ENCODE measurements around the gene TEX53. TPM values are rescaled to one million over a fixed set of nuclear protein-coding genes. Genes with fewer than 3 reads are reported as not detected.

The TEX53 gene
- total RNA-seq, 1 experiment from 2014 or later = not detected

DNA sequence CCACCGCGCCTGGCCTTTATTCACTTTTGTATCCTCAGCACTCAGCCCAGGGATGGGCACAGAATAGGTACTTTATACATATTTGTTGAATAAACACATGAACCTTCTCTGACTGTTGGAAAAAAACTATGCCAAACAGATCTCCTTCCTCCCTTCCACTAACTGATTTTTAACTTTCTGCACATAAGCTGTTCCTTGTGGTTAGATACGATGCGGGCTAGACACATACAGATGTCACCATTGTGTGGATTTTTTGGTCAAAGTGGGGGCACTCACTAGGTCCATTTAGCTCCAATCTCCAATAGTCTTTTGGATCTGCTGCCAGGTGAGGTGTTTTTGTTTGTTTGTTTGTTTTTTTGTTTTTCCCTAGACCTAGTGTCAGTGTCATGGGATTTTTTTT, 19.3 kb upstream of the TEX53 start:
- H3K9me3 Mint-ChIP-seq (ENCODE audit: unreplicated experiment) = no peaks in the 10 kb centered on the region
- intact Hi-C loops (cut with micrococcal nuclease; ENCODE audit: unreplicated experiment) = no loop called here
- H3K27ac Mint-ChIP-seq (ENCODE audit: unreplicated experiment) = no peak overlapping the region
- DNase-seq = no peak
- Histone ChIP-seq H3K9me3 (no peaks in the 10 kb centered on the region), H3K4me3 (ENCODE audit: low read depth, low read length) (no peak overlapping the region), H3K27me3 (replicated peaks; ENCODE audit: control insufficient read depth, insufficient read depth, low read length) (no peaks in the 10 kb centered on the region), H3K4me1 (no peaks in the 10 kb centered on the region; the same call in 1 of the 2 replicates), H3K36me3 (ENCODE audit: control insufficient read depth, insufficient read depth, low read length) (no peaks in the 10 kb centered on the region)
- POLR2A ChIA-PET = no interaction called here
- TF ChIP-seq, protein P1, sequence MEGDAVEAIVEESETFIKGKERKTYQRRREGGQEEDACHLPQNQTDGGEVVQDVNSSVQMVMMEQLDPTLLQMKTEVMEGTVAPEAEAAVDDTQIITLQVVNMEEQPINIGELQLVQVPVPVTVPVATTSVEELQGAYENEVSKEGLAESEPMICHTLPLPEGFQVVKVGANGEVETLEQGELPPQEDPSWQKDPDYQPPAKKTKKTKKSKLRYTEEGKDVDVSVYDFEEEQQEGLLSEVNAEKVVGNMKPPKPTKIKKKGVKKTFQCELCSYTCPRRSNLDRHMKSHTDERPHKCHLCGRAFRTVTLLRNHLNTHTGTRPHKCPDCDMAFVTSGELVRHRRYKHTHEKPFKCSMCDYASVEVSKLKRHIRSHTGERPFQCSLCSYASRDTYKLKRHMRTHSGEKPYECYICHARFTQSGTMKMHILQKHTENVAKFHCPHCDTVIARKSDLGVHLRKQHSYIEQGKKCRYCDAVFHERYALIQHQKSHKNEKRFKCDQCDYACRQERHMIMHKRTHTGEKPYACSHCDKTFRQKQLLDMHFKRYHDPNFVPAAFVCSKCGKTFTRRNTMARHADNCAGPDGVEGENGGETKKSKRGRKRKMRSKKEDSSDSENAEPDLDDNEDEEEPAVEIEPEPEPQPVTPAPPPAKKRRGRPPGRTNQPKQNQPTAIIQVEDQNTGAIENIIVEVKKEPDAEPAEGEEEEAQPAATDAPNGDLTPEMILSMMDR (IDR thresholded peaks at IDR 0.05; ENCODE audit: insufficient read depth in 1 of 2, low read depth in 1 of 2, low read length in 1 of 2, severe bottlenecking in 1 of 2, unreplicated experiment in 1 of 2) = no peak
- CTCF ChIA-PET = no interaction called here
- H3K27me3 Mint-ChIP-seq (ENCODE audit: insufficient read depth, unreplicated experiment) = peaks cover 9% of the 10 kb centered on the region
- peaks cover 15% of the 10 kb centered on the region for H3K4me1 Mint-ChIP-seq (ENCODE audit: low read depth, unreplicated experiment)
- H3K36me3 Mint-ChIP-seq (ENCODE audit: insufficient read depth, unreplicated experiment) = no peaks in the 10 kb centered on the region
- BruUV-seq (replicated peaks) = no TSS peak
- no peak overlapping the region for H3K4me3 Mint-ChIP-seq (ENCODE audit: unreplicated experiment)

DNA sequence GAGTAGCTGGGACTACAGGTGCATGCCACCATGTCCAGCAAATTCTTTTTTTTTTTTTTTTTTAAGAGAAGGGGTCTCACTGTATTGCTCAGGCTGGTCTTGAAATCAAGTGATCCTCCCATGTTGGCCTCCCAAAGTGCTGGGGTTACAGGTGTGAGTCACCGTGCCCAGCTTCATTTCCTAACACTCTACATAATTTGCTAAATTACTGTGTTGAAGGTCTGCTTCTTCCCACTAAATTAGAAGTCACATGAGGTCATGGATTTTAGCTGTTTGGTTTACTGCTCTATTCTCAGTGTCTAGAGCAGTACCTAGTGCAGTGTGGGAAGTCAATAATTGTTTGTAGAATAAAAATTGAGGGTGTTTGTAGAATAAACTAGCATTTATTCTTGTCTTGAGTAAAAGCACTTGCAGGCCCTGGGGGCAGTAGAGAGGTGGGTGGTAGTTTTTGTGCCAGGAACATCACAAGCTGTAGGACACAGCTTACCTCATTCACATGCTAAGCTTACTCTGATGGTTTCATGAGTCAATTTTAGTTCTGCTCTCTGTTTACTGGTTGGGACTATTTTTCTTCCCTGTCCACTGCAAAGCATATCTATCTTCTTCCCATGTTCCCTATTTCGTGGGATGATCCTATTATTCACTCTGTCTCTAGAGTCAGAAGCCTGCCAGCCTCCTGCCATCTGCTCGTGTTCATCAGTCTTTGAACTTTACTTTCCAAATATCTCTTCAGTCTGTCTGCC, 17.4 kb upstream of the TEX53 start:
- POLR2A ChIA-PET = no interaction called here
- H3K27ac Mint-ChIP-seq (ENCODE audit: unreplicated experiment) = no peak overlapping the region
- no peak overlapping the region for H3K4me3 Mint-ChIP-seq (ENCODE audit: unreplicated experiment)

DNA sequence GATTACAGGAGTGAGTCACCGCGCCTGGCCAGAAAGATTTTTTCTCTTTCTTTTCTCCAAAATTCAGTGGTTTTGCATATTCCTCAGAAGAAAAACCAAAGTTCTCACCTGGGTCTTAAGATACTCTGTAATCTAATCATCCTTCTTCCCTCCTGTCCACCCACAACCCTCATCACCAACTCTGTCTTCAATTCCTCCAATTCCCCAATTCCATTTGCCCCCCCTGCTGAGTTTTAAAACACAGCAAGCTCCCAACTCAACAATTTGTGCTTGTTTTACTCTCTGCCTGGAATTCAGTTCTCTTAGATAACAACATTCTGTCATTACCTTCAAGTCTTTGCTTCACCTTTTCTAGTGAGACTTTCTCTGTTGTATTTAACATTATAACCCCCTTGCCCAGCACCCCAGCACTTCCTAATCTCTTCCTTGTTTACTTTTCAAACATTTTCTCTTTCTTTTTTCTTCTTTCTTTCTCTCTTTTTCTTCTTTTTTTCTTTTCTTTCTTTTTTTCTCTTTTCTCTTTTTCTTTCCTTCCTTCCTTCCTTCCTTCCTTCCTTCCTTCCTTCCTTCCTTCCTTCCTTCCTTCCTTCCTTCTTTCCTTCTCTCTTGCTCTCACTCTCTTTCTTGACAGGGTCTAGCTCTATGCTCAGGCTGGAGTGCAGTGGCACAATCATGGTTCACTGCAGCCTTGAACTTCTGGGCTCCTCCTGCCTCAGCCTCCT, 16.6 kb upstream of the TEX53 start:
- Mint-ChIP-seq H3K36me3 (ENCODE audit: insufficient read depth, unreplicated experiment) (no peaks in the 10 kb centered on the region), H3K4me3 (ENCODE audit: unreplicated experiment) (no peak overlapping the region), H3K27ac (ENCODE audit: unreplicated experiment) (no peak overlapping the region), H3K9me3 (ENCODE audit: unreplicated experiment) (no peaks in the 10 kb centered on the region), H3K27me3 (ENCODE audit: insufficient read depth, unreplicated experiment) (peaks cover 9% of the 10 kb centered on the region), H3K4me1 (ENCODE audit: low read depth, unreplicated experiment) (peaks cover 9% of the 10 kb centered on the region)
- ChIA-PET CTCF (no interaction called here), POLR2A (no interaction called here)
- Histone ChIP-seq H3K9me3 (no peaks in the 10 kb centered on the region), H3K27me3 (replicated peaks; ENCODE audit: control insufficient read depth, insufficient read depth, low read length) (no peaks in the 10 kb centered on the region), H3K36me3 (ENCODE audit: control insufficient read depth, insufficient read depth, low read length) (no peaks in the 10 kb centered on the region), H3K4me1 (no peaks in the 10 kb centered on the region; the same call in 1 of the 2 replicates), H3K4me3 (ENCODE audit: low read depth, low read length) (no peak overlapping the region)
- TF ChIP-seq, protein P1 (IDR thresholded peaks at IDR 0.05; ENCODE audit: insufficient read depth in 1 of 2, low read depth in 1 of 2, low read length in 1 of 2, severe bottlenecking in 1 of 2, unreplicated experiment in 1 of 2) = no peak
- intact Hi-C loops (cut with micrococcal nuclease; ENCODE audit: unreplicated experiment) = no loop called here
- DNase-seq = no peak
- BruUV-seq (replicated peaks) = no TSS peak

More for the DNA sequence above, 17.4 kb upstream of the TEX53 start:
- Histone ChIP-seq H3K9me3 (no peaks in the 10 kb centered on the region), H3K36me3 (ENCODE audit: control insufficient read depth, insufficient read depth, low read length) (no peaks in the 10 kb centered on the region), H3K4me1 (no peaks in the 10 kb centered on the region; the same call in 1 of the 2 replicates), H3K4me3 (ENCODE audit: low read depth, low read length) (no peak overlapping the region), H3K27me3 (replicated peaks; ENCODE audit: control insufficient read depth, insufficient read depth, low read length) (no peaks in the 10 kb centered on the region)
- Mint-ChIP-seq H3K36me3 (ENCODE audit: insufficient read depth, unreplicated experiment) (no peaks in the 10 kb centered on the region), H3K4me1 (ENCODE audit: low read depth, unreplicated experiment) (peaks cover 9% of the 10 kb centered on the region), H3K27me3 (ENCODE audit: insufficient read depth, unreplicated experiment) (peaks cover 9% of the 10 kb centered on the region), H3K9me3 (ENCODE audit: unreplicated experiment) (no peaks in the 10 kb centered on the region)
- CTCF ChIA-PET = no interaction called here
- DNase-seq = no peak
- intact Hi-C loops (cut with micrococcal nuclease; ENCODE audit: unreplicated experiment) = no loop called here
- TF ChIP-seq, protein P1 (IDR thresholded peaks at IDR 0.05; ENCODE audit: insufficient read depth in 1 of 2, low read depth in 1 of 2, low read length in 1 of 2, severe bottlenecking in 1 of 2, unreplicated experiment in 1 of 2) = no peak
- BruUV-seq (replicated peaks) = no TSS peak

Measured in Caco-2 (cell line).